SK-N-SH (cell line): Measurements from ENCODE around the gene DEPDC1. TPM values are rescaled to one million over a fixed set of nuclear protein-coding genes. Genes with fewer than 3 reads are reported as not detected.

Experiments
- CTCF ChIA-PET: fragments of 300-600, 350-600 bp; formaldehyde crosslinking; extraction: SDS; loops from one replicate; lab custom pipeline; 2021; lab: Yijun Ruan, JAX
- POLR2A ChIA-PET: fragments of 350-600 bp; sonication (Branson Sonifier 250); formaldehyde crosslinking; extraction: SDS; loops from one replicate; lab custom pipeline; 2020; ENCODE audit warnings: antibody characterized with exemption, inconsistent platforms; lab: Yijun Ruan, JAX
- DNase-seq: peaks from one replicate; pipeline ENCODE4 v3.0.0; 2012
- H2AFZ ChIP-seq: fragments of 200-600 bp; sonication (generic); 2 replicates; pipeline ENCODE4 v1.8.1; 2016; ENCODE audit warnings: antibody characterized with exemption, mild to moderate bottlenecking, low read depth
- H3F3A ChIP-seq: fragments of 200-600 bp; sonication (generic); replicated peaks from 2 replicates; pipeline ENCODE3; 2016; ENCODE audit warnings: antibody characterized with exemption, mild to moderate bottlenecking; ENCODE audit not compliant: insufficient read depth
- H3K27ac ChIP-seq, 2 experiments: fragments of 200-500 bp in 1 of 2; fragments of 200-600 bp in 1 of 2; sonication (Bioruptor generic) in 1 of 2; sonication (generic), shearing (Covaris generic) in 1 of 2; 2 replicates each; pipeline versions ENCODE4 v1.5.1 to v1.6.1; 2014 to 2016; ENCODE audit warnings: low read depth in 2 of 2, inconsistent platforms in 1 of 2, low read length in 1 of 2, mild to moderate bottlenecking in 1 of 2, mixed read lengths in 1 of 2
- H3K27me3 ChIP-seq: fragments of 200-600 bp; sonication (generic), shearing (Covaris generic); 2 replicates; pipeline ENCODE4 v1.6.1; 2016; ENCODE audit warnings: mixed run types; ENCODE audit not compliant: insufficient read depth
- H3K36me3 ChIP-seq, 2 experiments: fragments of 200-500 bp in 1 of 2; fragments of 200-600 bp in 1 of 2; sonication (Bioruptor generic) in 1 of 2; sonication (generic) in 1 of 2; replicated peaks in 1 of 2; 2 replicates each; pipeline versions ENCODE3 to v1.5.1; 2014 to 2016; ENCODE audit warnings: low read length in 1 of 2, mild to moderate bottlenecking in 1 of 2; ENCODE audit not compliant: insufficient read depth in 2 of 2, control insufficient read depth in 1 of 2
- H3K4me1 ChIP-seq, 2 experiments: fragments of 200-500 bp in 1 of 2; fragments of 200-600 bp in 1 of 2; sonication (Bioruptor generic) in 1 of 2; sonication (generic), shearing (Covaris generic) in 1 of 2; 2 replicates each; pipeline versions ENCODE4 v1.5.1 to v1.6.1; 2014 to 2016; ENCODE audit warnings: low read depth in 1 of 2, low read length in 1 of 2, mixed run types in 1 of 2; ENCODE audit not compliant: insufficient read depth in 2 of 2, control insufficient read depth in 1 of 2
- H3K4me2 ChIP-seq: fragments of 200-600 bp; sonication (generic), shearing (Covaris generic); 2 replicates; pipeline ENCODE4 v1.6.1; 2017; ENCODE audit warnings: mixed run types
- H3K4me3 ChIP-seq, 2 experiments: fragments of 200-500 bp in 1 of 2; fragments of 200-600 bp in 1 of 2; sonication (Bioruptor generic) in 1 of 2; sonication (generic), shearing (Covaris generic) in 1 of 2; 2 replicates each; pipeline versions ENCODE4 v1.5.1 to v1.8.1; 2014 to 2016; ENCODE audit warnings: low read depth in 2 of 2, inconsistent platforms in 1 of 2, low read length in 1 of 2, mild to moderate bottlenecking in 1 of 2, mixed read lengths in 1 of 2, moderate library complexity in 1 of 2
- H3K79me2 ChIP-seq: fragments of 200-600 bp; sonication (generic); 2 replicates; pipeline ENCODE4 v1.8.1; 2017; ENCODE audit warnings: mild to moderate bottlenecking; ENCODE audit not compliant: insufficient read depth
- H3K9ac ChIP-seq: fragments of 200-600 bp; sonication (generic); 2 replicates; pipeline ENCODE4 v1.6.1; 2017; ENCODE audit warnings: mixed run types
- H3K9me2 ChIP-seq: fragments of 200-600 bp; sonication (generic); 2 replicates; pipeline ENCODE4 v1.6.1; 2017; ENCODE audit warnings: mixed run types
- H3K9me3 ChIP-seq: fragments of 200-600 bp; sonication (generic); 2 replicates; pipeline ENCODE4 v1.6.1; 2017; ENCODE audit warnings: mixed run types, mild to moderate bottlenecking, moderate library complexity
- H4K20me1 ChIP-seq: fragments of 200-600 bp; sonication (generic); 2 replicates; pipeline ENCODE4 v1.6.1; 2017; ENCODE audit warnings: mild to moderate bottlenecking, mixed run types; ENCODE audit not compliant: insufficient read depth
- CHD2 ChIP-seq: fragments of 150-350 bp; IDR thresholded peaks from 2 replicates; pipeline ENCODE4 v1.6.1; 2018; ENCODE audit warnings: low read length; ENCODE audit not compliant: partially characterized antibody
- ELF1 ChIP-seq: IDR thresholded peaks from 2 replicates; pipeline ENCODE4 v1.4.0; 2012
- EP300 ChIP-seq, 2 experiments: IDR thresholded peaks; 2 replicates each; pipeline versions ENCODE4 v1.4.0 to v1.6.1; 2012; ENCODE audit warnings: borderline replicate concordance in 1 of 2, low read depth in 1 of 2, low read length in 1 of 2
- EZH2phosphoT487 ChIP-seq: fragments of 200-600 bp; sonication (generic); IDR thresholded peaks from 2 replicates; pipeline ENCODE4 v1.6.1; 2017; ENCODE audit warnings: low read depth, mixed run types, mild to moderate bottlenecking, antibody characterized with exemption, moderate library complexity, borderline replicate concordance
- FOXM1 ChIP-seq: IDR thresholded peaks from 2 replicates; pipeline ENCODE4 v1.4.0; 2012; ENCODE audit warnings: low read depth, mild to moderate bottlenecking
- GABPA ChIP-seq: IDR thresholded peaks from 2 replicates; pipeline ENCODE4 v1.4.0; 2012; ENCODE audit warnings: low read depth, mild to moderate bottlenecking
- IRF3 ChIP-seq: fragments of 150-350 bp; IDR thresholded peaks from 2 replicates; pipeline ENCODE4 v1.6.1; 2016; ENCODE audit warnings: mild to moderate bottlenecking, low read depth, low read length
- JUND ChIP-seq: IDR thresholded peaks from 2 replicates; pipeline ENCODE4 v1.4.0; 2012
- MAX ChIP-seq: IDR thresholded peaks from 2 replicates; pipeline ENCODE4 v1.4.0; 2012; ENCODE audit warnings: low read depth
- MXI1 ChIP-seq: IDR thresholded peaks from 2 replicates; pipeline ENCODE4 v1.6.1; 2012; ENCODE audit warnings: mild to moderate bottlenecking, low read depth, low read length, improper control_type of control experiment
- NRF1 ChIP-seq: IDR thresholded peaks from 2 replicates; pipeline ENCODE4 v1.6.1; 2012; ENCODE audit warnings: low read depth, mild to moderate bottlenecking, low read length
- POLR2AphosphoS5 ChIP-seq: IDR thresholded peaks from 2 replicates; pipeline ENCODE4 v1.6.1; 2012; ENCODE audit warnings: low read depth, low read length
- RFX5 ChIP-seq: IDR thresholded peaks from 2 replicates; pipeline ENCODE4 v1.6.1; 2012; ENCODE audit warnings: mild to moderate bottlenecking, improper control_type of control experiment, low read length
- RXRA ChIP-seq: IDR thresholded peaks from 2 replicates; pipeline ENCODE4 v1.4.0; 2012; ENCODE audit warnings: low read depth, mild to moderate bottlenecking, borderline replicate concordance
- SIN3A ChIP-seq: IDR thresholded peaks from 2 replicates; pipeline ENCODE4 v1.6.1; 2012; ENCODE audit warnings: low read depth, mild to moderate bottlenecking, low read length, moderate library complexity, borderline replicate concordance
- TAF1 ChIP-seq: IDR thresholded peaks from 2 replicates; pipeline ENCODE4 v1.6.1; 2012; ENCODE audit warnings: low read depth, mild to moderate bottlenecking, low read length, moderate library complexity, borderline replicate concordance
- TEAD4 ChIP-seq: IDR thresholded peaks from 2 replicates; pipeline ENCODE4 v1.4.0; 2012; ENCODE audit warnings: mild to moderate bottlenecking, borderline replicate concordance; ENCODE audit not compliant: insufficient read depth
- USF1 ChIP-seq: IDR thresholded peaks from 2 replicates; pipeline ENCODE4 v1.4.0; 2012; ENCODE audit warnings: low read depth, borderline replicate concordance
- ZBTB33 ChIP-seq: IDR thresholded peaks from 2 replicates; pipeline ENCODE4 v1.4.0; 2012; ENCODE audit warnings: low read depth, borderline replicate concordance
- WGBS: methylation state at CpG from one replicate; pipeline ENCODE4 v1.1.6; 2017; ENCODE audit warnings: low lambda C conversion rate; 5-methylcytosine and 5-hydroxymethylcytosine counted together
- polyA plus RNA-seq, 3 experiments: library from polyadenylated mRNA; depleted of rRNA; stranded (reverse); fragments of >200 nt; gene quantifications; 2 replicates each; pipeline ENCODE4 v1.2.3, GENCODE V29; 2012

Gene DEPDC1
- polyA plus RNA-seq, 1 of the 3 experiments (the other 2 are of a cell fraction) = 3.8 TPM

GRCh38 chr1:68528243-68528642 is 31.4 kb upstream of the DEPDC1 start:
- Histone ChIP-seq H3K27ac (no peak overlapping the region), H3K27me3 (no peaks in the 10 kb centered on the region), H3K9me2 (0 out of 2 replicates have a peak, but pooled peaks cover 3% of the 10 kb centered on the region), H3F3A (no peaks in the 10 kb centered on the region), H2AFZ (no peak overlapping the region), H3K9ac (no peak overlapping the region), H4K20me1 (no peaks in the 10 kb centered on the region), H3K4me3 (no peak overlapping the region), H3K4me2 (no peak overlapping the region), H3K4me1 (no peaks in the 10 kb centered on the region), H3K36me3 (no peaks in the 10 kb centered on the region), H3K9me3 (no peaks in the 10 kb centered on the region), H3K79me2 (no peaks in the 10 kb centered on the region)
- no peak for DNase-seq
- ChIA-PET CTCF (no interaction called here), POLR2A (no interaction called here)
- 81% methylated on average over 3 of the region's 3 CpGs for WGBS
- TF ChIP-seq RFX5 (no peak), MXI1 (no peak), NRF1 (no peak), CHD2 (no peak), FOXM1 (no peak), MAX (no peak), ELF1 (no peak), EZH2phosphoT487 (no peak), TEAD4 (no peak), IRF3 (no peak), EP300 (IDR thresholded peaks at IDR 0.05; ENCODE audit: borderline replicate concordance in 1 of 2, low read depth in 1 of 2, low read length in 1 of 2) (no peak), ZBTB33 (no peak), RXRA (no peak), USF1 (no peak), GABPA (no peak)

GRCh38 chr1:68525781-68526180 is 28.9 kb upstream of the DEPDC1 start:
- Histone ChIP-seq H3K9ac (no peak overlapping the region), H3K36me3 (no peaks in the 10 kb centered on the region), H2AFZ (no peak overlapping the region), H4K20me1 (no peaks in the 10 kb centered on the region), H3K4me1 (no peaks in the 10 kb centered on the region), H3K4me2 (no peak overlapping the region), H3K27ac (no peak overlapping the region), H3K79me2 (no peaks in the 10 kb centered on the region), H3K4me3 (no peak overlapping the region), H3F3A (no peaks in the 10 kb centered on the region), H3K9me3 (no peaks in the 10 kb centered on the region), H3K27me3 (no peaks in the 10 kb centered on the region), H3K9me2 (0 out of 2 replicates have a peak, but pooled peaks cover 3% of the 10 kb centered on the region)
- POLR2A ChIA-PET = no interaction called here
- TF ChIP-seq JUND (no peak), EZH2phosphoT487 (no peak), SIN3A (no peak), TAF1 (no peak), POLR2AphosphoS5 (no peak)
- DNase-seq = no peak
- WGBS = 59% methylated on average over 2 of the region's 2 CpGs
- CTCF ChIA-PET = no interaction called here
